Glutamatergic neuron (in vitro differentiated cells): ENCODE results near the gene VAMP8. TPM values are rescaled to one million over a fixed set of nuclear protein-coding genes. Genes with fewer than 3 reads are reported as not detected.

ENCODE experiments used
- DNase-seq: peaks from one replicate; pipeline ENCODE4 v3.0.0; 2022
- H3K27ac Mint-ChIP-seq: one replicate; pipeline ENCODE4 v1.8.0; 2020; ENCODE audit warnings: mild to moderate bottlenecking, mixed read lengths, inconsistent platforms; ENCODE audit not compliant: unreplicated experiment
- H3K27me3 Mint-ChIP-seq: one replicate; pipeline ENCODE4 v1.8.0; 2020; ENCODE audit warnings: mild to moderate bottlenecking, moderate library complexity, mixed read lengths, inconsistent platforms; ENCODE audit not compliant: unreplicated experiment
- H3K36me3 Mint-ChIP-seq: one replicate; pipeline ENCODE4 v1.8.0; 2020; ENCODE audit warnings: mild to moderate bottlenecking, mixed read lengths, inconsistent platforms; ENCODE audit not compliant: unreplicated experiment
- H3K4me1 Mint-ChIP-seq: one replicate; pipeline ENCODE4 v1.8.0; 2020; ENCODE audit warnings: mild to moderate bottlenecking, low read depth, mixed read lengths, inconsistent platforms; ENCODE audit not compliant: unreplicated experiment
- H3K4me3 Mint-ChIP-seq: one replicate; pipeline ENCODE4 v1.8.0; 2020; ENCODE audit warnings: mild to moderate bottlenecking, mixed read lengths, inconsistent platforms; ENCODE audit not compliant: unreplicated experiment
- H3K9me3 Mint-ChIP-seq: one replicate; pipeline ENCODE4 v1.8.0; 2020; ENCODE audit warnings: mild to moderate bottlenecking, moderate library complexity, mixed read lengths, inconsistent platforms; ENCODE audit not compliant: unreplicated experiment
- total RNA-seq: library from RNA; stranded (reverse); fragmentation: NEBNext Ultra II Directional; extraction: Animal tissue kit (Norgen Biotek cat#: 25700); gene quantifications from one replicate; pipeline ENCODE4 v1.2.1, GENCODE V29; 2021; ENCODE audit not compliant: unreplicated experiment
- TF ChIP-seq, protein P1 (sequence below): fragments of 200-600 bp; sonication (generic); IDR thresholded peaks from one replicate; pipeline ENCODE4 v1.5.0; 2021; ENCODE audit not compliant: partially characterized antibody, unreplicated experiment

VAMP8 gene
- total RNA-seq, 1 donor from 2014 or later, result 0.78 TPM

DNA sequence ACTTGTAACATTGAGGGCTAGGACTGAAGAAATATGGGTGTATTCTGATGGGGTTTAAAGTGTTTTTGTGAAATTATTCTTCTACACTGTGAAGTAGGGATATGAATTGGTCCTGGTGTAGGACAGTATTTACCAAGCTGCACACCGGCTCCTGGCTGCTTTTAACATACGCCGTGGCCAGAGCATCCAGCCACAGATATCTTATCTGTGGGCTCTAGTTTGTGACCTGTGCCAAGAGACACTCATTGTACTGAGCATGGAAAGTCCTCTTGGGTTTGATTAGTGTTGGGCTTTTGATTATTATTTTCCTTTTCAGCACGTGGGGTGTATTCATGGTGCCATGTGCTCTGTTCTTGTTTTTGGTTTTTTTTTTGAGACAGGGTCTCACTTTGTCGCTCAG is 46.6 kb downstream of the VAMP8 start:
- no peaks in the 10 kb centered on the region for H3K9me3 Mint-ChIP-seq
- no peak overlapping the region for H3K27ac Mint-ChIP-seq
- H3K4me3 Mint-ChIP-seq, result no peak overlapping the region
- DNase-seq, result no peak
- TF ChIP-seq, protein P1, sequence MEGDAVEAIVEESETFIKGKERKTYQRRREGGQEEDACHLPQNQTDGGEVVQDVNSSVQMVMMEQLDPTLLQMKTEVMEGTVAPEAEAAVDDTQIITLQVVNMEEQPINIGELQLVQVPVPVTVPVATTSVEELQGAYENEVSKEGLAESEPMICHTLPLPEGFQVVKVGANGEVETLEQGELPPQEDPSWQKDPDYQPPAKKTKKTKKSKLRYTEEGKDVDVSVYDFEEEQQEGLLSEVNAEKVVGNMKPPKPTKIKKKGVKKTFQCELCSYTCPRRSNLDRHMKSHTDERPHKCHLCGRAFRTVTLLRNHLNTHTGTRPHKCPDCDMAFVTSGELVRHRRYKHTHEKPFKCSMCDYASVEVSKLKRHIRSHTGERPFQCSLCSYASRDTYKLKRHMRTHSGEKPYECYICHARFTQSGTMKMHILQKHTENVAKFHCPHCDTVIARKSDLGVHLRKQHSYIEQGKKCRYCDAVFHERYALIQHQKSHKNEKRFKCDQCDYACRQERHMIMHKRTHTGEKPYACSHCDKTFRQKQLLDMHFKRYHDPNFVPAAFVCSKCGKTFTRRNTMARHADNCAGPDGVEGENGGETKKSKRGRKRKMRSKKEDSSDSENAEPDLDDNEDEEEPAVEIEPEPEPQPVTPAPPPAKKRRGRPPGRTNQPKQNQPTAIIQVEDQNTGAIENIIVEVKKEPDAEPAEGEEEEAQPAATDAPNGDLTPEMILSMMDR, result no peak
- H3K4me1 Mint-ChIP-seq, result peaks cover under 1% of the 10 kb centered on the region
- H3K36me3 Mint-ChIP-seq, result no peaks in the 10 kb centered on the region
- peaks cover 3% of the 10 kb centered on the region for H3K27me3 Mint-ChIP-seq

DNA sequence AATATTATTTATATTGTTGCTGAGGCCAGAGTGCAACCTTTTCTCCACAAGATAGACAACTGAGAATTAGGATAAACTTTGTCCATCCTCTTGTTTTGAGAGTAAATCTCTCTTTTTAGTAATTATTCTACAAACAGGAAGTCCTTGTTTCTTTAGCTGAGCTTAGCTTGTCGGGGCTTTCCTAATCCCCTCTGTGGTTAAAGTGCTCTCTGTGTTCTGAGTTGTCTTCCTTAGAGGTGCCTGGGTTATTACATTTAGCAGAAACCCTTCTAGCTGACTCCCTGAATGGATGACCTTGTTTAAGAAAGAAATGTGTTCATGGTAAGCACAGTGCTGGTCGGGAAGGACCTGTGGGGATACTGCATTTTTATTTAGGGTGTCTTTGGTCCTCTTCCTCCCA is 51.3 kb downstream of the VAMP8 start:
- DNase-seq, result no peak
- TF ChIP-seq, protein P1, result no peak
- no peak overlapping the region for H3K27ac Mint-ChIP-seq
- H3K9me3 Mint-ChIP-seq, result no peaks in the 10 kb centered on the region
- H3K4me3 Mint-ChIP-seq, result no peak overlapping the region
- no peaks in the 10 kb centered on the region for H3K36me3 Mint-ChIP-seq
- H3K27me3 Mint-ChIP-seq, result peaks cover 2% of the 10 kb centered on the region
- H3K4me1 Mint-ChIP-seq, result no peaks in the 10 kb centered on the region

DNA sequence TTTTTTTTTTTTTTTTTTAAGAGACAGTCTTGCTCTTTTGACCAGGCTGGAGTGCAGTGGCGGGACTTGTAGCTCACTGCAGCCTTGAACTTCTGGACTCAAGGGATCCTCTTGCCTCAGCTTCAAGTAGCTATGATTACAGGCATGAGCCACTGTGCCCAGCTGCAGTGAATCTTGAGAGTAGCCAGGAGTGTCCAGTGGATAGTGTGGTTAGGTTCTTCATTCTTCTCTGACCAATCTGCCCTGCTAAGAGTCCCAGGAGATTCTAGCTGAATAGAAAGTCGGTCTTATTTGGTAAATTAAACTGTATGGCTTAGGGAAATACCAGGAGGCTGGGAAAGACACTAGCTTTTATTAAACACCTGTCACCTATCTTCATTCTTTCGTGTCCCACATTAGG is 53.9 kb downstream of the VAMP8 start:
- Mint-ChIP-seq H3K4me1 (no peaks in the 10 kb centered on the region), H3K36me3 (no peaks in the 10 kb centered on the region), H3K9me3 (no peaks in the 10 kb centered on the region), H3K27ac (no peak overlapping the region), H3K27me3 (no peaks in the 10 kb centered on the region), H3K4me3 (no peak overlapping the region)
- no peak for DNase-seq
- TF ChIP-seq, protein P1, result no peak

Other genes with a start within 250 kb of the VAMP8 start
- gene TGOLN2, start 249.6 kb upstream of the VAMP8 start, total RNA-seq, result 47.1 TPM
- gene RETSAT, start 223.1 kb upstream of the VAMP8 start, total RNA-seq, result 39.4 TPM
- 18.0 TPM for gene ELMOD3, start 222.8 kb upstream of the VAMP8 start, total RNA-seq
- 15.5 TPM for gene CAPG, start 167.2 kb upstream of the VAMP8 start, total RNA-seq
- gene SH2D6, start 158.9 kb upstream of the VAMP8 start, total RNA-seq, result 0.64 TPM
- gene MAT2A, start 38.4 kb upstream of the VAMP8 start, total RNA-seq, result 302 TPM
- gene GGCX, start 16.1 kb upstream of the VAMP8 start, total RNA-seq, result 49.6 TPM
- 1.4 TPM for gene VAMP5, start 6.8 kb downstream of the VAMP8 start, total RNA-seq
- 75.1 TPM for gene RNF181, start 18.2 kb downstream of the VAMP8 start, total RNA-seq
- gene TMEM150A, start 25.1 kb downstream of the VAMP8 start, total RNA-seq, result 18.1 TPM
- gene C2orf68, start 34.5 kb downstream of the VAMP8 start, total RNA-seq, result 51.0 TPM
- gene USP39, start 38.6 kb downstream of the VAMP8 start, total RNA-seq, result 55.0 TPM
- not detected for gene SFTPB, start 90.6 kb downstream of the VAMP8 start, total RNA-seq
- gene GNLY, start 116.8 kb downstream of the VAMP8 start, total RNA-seq, result not detected
- 9.0 TPM for gene ATOH8, start 176.4 kb downstream of the VAMP8 start, total RNA-seq